HEK293 (cell line): Measurements from ENCODE around the gene CTBP1.
A peak's percentile ranks its signal among the peaks of the same experiment; 100 is the strongest.

Experiments used
- CTCF ChIA-PET: fragments of 350-600 bp; formaldehyde crosslinking; extraction: SDS; loops from one replicate; lab custom pipeline; 2021; ENCODE audit warnings: antibody characterized with exemption; lab: Yijun Ruan, JAX
- POLR2A ChIA-PET: fragments of 300-600 bp; formaldehyde crosslinking; extraction: SDS; loops from one replicate; lab custom pipeline; 2020; ENCODE audit warnings: antibody characterized with exemption, inconsistent platforms; lab: Yijun Ruan, JAX
- H3K27ac ChIP-seq: fragments of 200-500 bp; sonication (Bioruptor generic); 2 replicates; pipeline ENCODE4 v1.5.1; 2014; ENCODE audit warnings: low read depth, low read length, control low read depth, inconsistent platforms; ENCODE audit errors: extremely low read depth
- H3K36me3 ChIP-seq, 2 experiments: fragments of 200-500 bp in 1 of 2; sonication (Bioruptor generic) in 1 of 2; 1 replicate in 1 of 2; 2 replicates in 1 of 2; pipeline ENCODE4 v1.5.1; 2014 to 2017; ENCODE audit warnings: inconsistent platforms in 2 of 2, low read length in 2 of 2; ENCODE audit not compliant: control insufficient read depth in 2 of 2, insufficient read depth in 1 of 2
- H3K4me1 ChIP-seq: fragments of 200-500 bp; sonication (Bioruptor generic); 2 replicates; pipeline ENCODE4 v1.5.1; 2014; ENCODE audit warnings: mild to moderate bottlenecking, low read length, inconsistent platforms; ENCODE audit not compliant: control insufficient read depth, insufficient read depth
- H3K4me3 ChIP-seq: 2 replicates; pipeline ENCODE4 v1.5.1; 2011; ENCODE audit warnings: low read depth, mild to moderate bottlenecking, control low read depth, low read length, moderate library complexity
- H3K9me3 ChIP-seq: fragments of 200-500 bp; sonication (Bioruptor generic); 2 replicates; pipeline ENCODE4 v1.5.1; 2014; ENCODE audit warnings: low read depth, low read length, inconsistent platforms; ENCODE audit not compliant: control insufficient read depth, insufficient read depth
- PATZ1 ChIP-seq: fragments of 450-650 bp; formaldehyde crosslinking; IDR thresholded peaks from 2 replicates; pipeline ENCODE4 v1.5.1; 2016; ENCODE audit warnings: missing biosample characterization, missing genetic modification characterization
- ZBTB1 ChIP-seq: fragments of 450-650 bp; formaldehyde crosslinking; IDR thresholded peaks from 2 replicates; pipeline ENCODE4 v1.5.1; 2016; ENCODE audit warnings: missing biosample characterization, missing genetic modification characterization
- ZBTB17 ChIP-seq: fragments of 450-650 bp; formaldehyde crosslinking; IDR thresholded peaks from 2 replicates; pipeline ENCODE4 v1.5.1; 2016; ENCODE audit warnings: missing biosample characterization, missing genetic modification characterization
- ZNF223 ChIP-seq: fragments of 450-650 bp; formaldehyde crosslinking; IDR thresholded peaks from 2 replicates; pipeline ENCODE4 v1.5.1; 2016; ENCODE audit warnings: missing biosample characterization, missing genetic modification characterization
- ZNF248 ChIP-seq: fragments of 450-650 bp; formaldehyde crosslinking; IDR thresholded peaks from 2 replicates; pipeline ENCODE4 v1.5.1; 2017; ENCODE audit warnings: missing biosample characterization, missing genetic modification characterization
- ZNF514 ChIP-seq: fragments of 450-650 bp; formaldehyde crosslinking; IDR thresholded peaks from 2 replicates; pipeline ENCODE4 v1.5.1; 2016; ENCODE audit warnings: missing biosample characterization, missing genetic modification characterization
- ZNF544 ChIP-seq: fragments of 450-650 bp; formaldehyde crosslinking; IDR thresholded peaks from 2 replicates; pipeline ENCODE4 v1.5.0; 2017; ENCODE audit warnings: missing biosample characterization, missing genetic modification characterization
- ZNF549 ChIP-seq: fragments of 450-650 bp; IDR thresholded peaks from 2 replicates; pipeline ENCODE4 v1.5.1; 2018; ENCODE audit warnings: missing biosample characterization, missing genetic modification characterization, mild to moderate bottlenecking, inconsistent platforms, moderate library complexity
- ZNF558 ChIP-seq: fragments of 450-650 bp; formaldehyde crosslinking; IDR thresholded peaks from 2 replicates; pipeline ENCODE4 v1.5.1; 2016; ENCODE audit warnings: missing biosample characterization, missing genetic modification characterization
- ZNF658 ChIP-seq: fragments of 450-650 bp; formaldehyde crosslinking; IDR thresholded peaks from 2 replicates; pipeline ENCODE4; 2016; ENCODE audit warnings: missing biosample characterization, missing genetic modification characterization
- ZNF660 ChIP-seq: fragments of 450-650 bp; IDR thresholded peaks from 2 replicates; pipeline ENCODE4 v1.5.1; 2018; ENCODE audit warnings: missing biosample characterization, mild to moderate bottlenecking, missing genetic modification characterization
- ZNF76 ChIP-seq: fragments of 450-650 bp; formaldehyde crosslinking; IDR thresholded peaks from 2 replicates; pipeline ENCODE4; 2016; ENCODE audit warnings: low read depth, missing biosample characterization, missing genetic modification characterization, borderline replicate concordance
- ZNF785 ChIP-seq: fragments of 450-650 bp; formaldehyde crosslinking; IDR thresholded peaks from 2 replicates; pipeline ENCODE4 v1.5.1; 2016; ENCODE audit warnings: missing biosample characterization, missing genetic modification characterization
- ZSCAN4 ChIP-seq: fragments of 450-650 bp; formaldehyde crosslinking; IDR thresholded peaks from 2 replicates; pipeline ENCODE4 v1.5.1; 2017; ENCODE audit warnings: missing biosample characterization, missing genetic modification characterization

Gene CTBP1

GRCh38 chr4:1266881-1267763 is 18.2 kb upstream of the CTBP1 start:
- no peaks in the 10 kb centered on the region; a peak in 1 of 3 replicates for H3K36me3 ChIP-seq
- ChIA-PET POLR2A (interaction anchor here (1.4 kb wide), 1 partner anchor 22 kb away, joined by 4 read pairs; the partner anchor contains the start of gene MAEA), CTCF (interaction anchor here (0.6 to 2.9 kb wide), 9 partner anchors 9 to 510 kb away, joined by 3 to 23 read pairs (median 4); no protein-coding TSS in a partner anchor)
- no peak overlapping the region for H3K27ac ChIP-seq
- no peaks in the 10 kb centered on the region for H3K4me1 ChIP-seq
- no peak for TF ChIP-seq ZBTB1 (tag by site-specific recombination)
- TF ChIP-seq ZNF76 (tag by site-specific recombination): no peak
- peak; percentile 96 for TF ChIP-seq ZNF248
- no peak for TF ChIP-seq ZBTB17 (tag by site-specific recombination)
- no peak for TF ChIP-seq ZNF660 (tag by site-specific recombination)
- no peak for TF ChIP-seq ZNF658 (tag by site-specific recombination)
- no peaks in the 10 kb centered on the region for H3K9me3 ChIP-seq
- H3K4me3 ChIP-seq: no peak overlapping the region

- no peaks in the 10 kb centered on the region; a peak in 1 of 3 replicates for H3K36me3 ChIP-seq
- ChIA-PET POLR2A (interaction anchor here (1.4 kb wide), 1 partner anchor 24 kb away, joined by 4 read pairs; the partner anchor contains the start of gene MAEA), CTCF (no interaction called here)
- H3K9me3 ChIP-seq: no peaks in the 10 kb centered on the region
- no peaks in the 10 kb centered on the region for H3K4me1 ChIP-seq
- TF ChIP-seq ZSCAN4 (tag by site-specific recombination): no peak
- H3K4me3 ChIP-seq: no peak overlapping the region
- no peak overlapping the region for H3K27ac ChIP-seq
Observed at GRCh38 chr4:1265351-1265750, 16.4 kb upstream of the CTBP1 start.

GRCh38 chr4:1264942-1265341 is 16.0 kb upstream of the CTBP1 start:
- no peak overlapping the region for H3K27ac ChIP-seq
- no peak for TF ChIP-seq ZNF785
- TF ChIP-seq ZNF549 (tag by site-specific recombination): peak; percentile 97
- TF ChIP-seq ZNF558 (tag by site-specific recombination): no peak
- TF ChIP-seq PATZ1: no peak
- TF ChIP-seq ZNF223 (tag by site-specific recombination): no peak
- TF ChIP-seq ZNF544 (tag by site-specific recombination): no peak
- no peak for TF ChIP-seq ZNF514 (tag by site-specific recombination)
- ChIA-PET CTCF (no interaction called here), POLR2A (no interaction called here)
- H3K4me1 ChIP-seq: no peaks in the 10 kb centered on the region
- H3K9me3 ChIP-seq: no peaks in the 10 kb centered on the region
- no peak overlapping the region for H3K4me3 ChIP-seq
- H3K36me3 ChIP-seq: no peaks in the 10 kb centered on the region; a peak in 1 of 3 replicates
